ENCODE measurements around the gene C5orf58.

C5orf58 gene

GRCh38 chr5:170293273-170293672 lies 60.5 kb downstream of the C5orf58 start:
- Mint-ChIP-seq H3K9me3 (peaks cover 30% of the 10 kb centered on the region), H3K27ac (no peak overlapping the region), H3K36me3 (ENCODE audit: low read depth) (no peaks in the 10 kb centered on the region), H3K27me3 (ENCODE audit: low read depth, poor library complexity) (peaks cover 13% of the 10 kb centered on the region), H3K4me3 (no peak overlapping the region), H3K4me1 (peaks cover 10% of the 10 kb centered on the region)
- no peak for DNase-seq
- no peak for TF ChIP-seq CTCF (IDR thresholded peaks at IDR 0.05)

DNA sequence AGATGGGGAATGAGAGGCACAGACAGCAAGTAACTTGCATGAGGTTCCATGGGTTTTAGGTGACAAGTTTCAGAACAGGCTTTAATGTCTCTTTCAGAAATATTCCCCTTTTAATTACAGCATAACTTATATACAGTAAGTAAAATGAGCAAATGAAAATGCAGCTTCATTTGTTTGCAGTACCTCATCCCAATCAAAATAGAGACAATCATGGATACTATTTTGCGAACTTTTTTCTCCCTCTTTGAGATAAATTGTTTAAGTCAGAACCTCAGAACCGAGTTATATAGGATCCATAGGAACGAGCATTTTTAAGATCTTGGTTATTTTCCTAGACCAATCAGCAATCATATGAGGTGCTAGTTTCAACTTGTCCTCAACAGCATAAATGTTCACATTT lies 61.3 kb downstream of the C5orf58 start:
- Mint-ChIP-seq H3K36me3 (ENCODE audit: low read depth) (no peaks in the 10 kb centered on the region), H3K27me3 (ENCODE audit: low read depth, poor library complexity) (peaks cover 10% of the 10 kb centered on the region), H3K27ac (no peak overlapping the region), H3K4me1 (peaks cover 10% of the 10 kb centered on the region), H3K4me3 (no peak overlapping the region), H3K9me3 (peaks cover 24% of the 10 kb centered on the region)
- DNase-seq, result no peak
- no peak for TF ChIP-seq CTCF (IDR thresholded peaks at IDR 0.05)

DNA sequence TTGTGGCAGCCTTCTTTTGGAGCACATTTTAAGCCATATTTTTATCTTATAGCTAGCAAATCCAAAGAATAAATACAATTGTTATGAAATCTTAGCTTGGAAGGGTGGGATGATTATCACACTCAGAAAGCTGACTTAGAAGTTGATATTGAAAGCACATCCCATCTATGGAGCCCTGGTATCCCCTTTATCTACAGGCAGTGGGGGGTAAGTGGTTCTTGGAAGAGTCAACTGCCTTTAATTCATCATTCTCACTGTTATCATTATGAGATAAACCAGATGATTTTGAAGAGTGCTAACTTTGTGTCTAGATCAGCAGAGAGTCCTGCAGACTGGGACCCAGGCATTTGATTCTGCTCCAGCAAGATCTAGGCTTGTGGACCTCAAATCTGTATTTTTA lies 61.8 kb downstream of the C5orf58 start:
- no peak for TF ChIP-seq CTCF (IDR thresholded peaks at IDR 0.05)
- peaks cover 19% of the 10 kb centered on the region for H3K9me3 Mint-ChIP-seq
- H3K27me3 Mint-ChIP-seq (ENCODE audit: low read depth, poor library complexity), result peaks cover 10% of the 10 kb centered on the region
- no peak for DNase-seq
- H3K4me3 Mint-ChIP-seq, result no peak overlapping the region
- peaks cover 10% of the 10 kb centered on the region for H3K4me1 Mint-ChIP-seq
- no peaks in the 10 kb centered on the region for H3K36me3 Mint-ChIP-seq (ENCODE audit: low read depth)
- H3K27ac Mint-ChIP-seq, result no peak overlapping the region
